KOPT-K1 (cell line): ENCODE data around the gene C7orf33.

Source experiments
- H3K27ac ChIP-seq: fragments of 200-600 bp; sonication (generic); 2 replicates; pipeline ENCODE4 v1.5.1; 2016; ENCODE audit warnings: antibody characterized with exemption, mild to moderate bottlenecking, low read depth, low read length; ENCODE audit not compliant: poor library complexity, severe bottlenecking
- H3K36me3 ChIP-seq: fragments of 200-600 bp; sonication (generic); 2 replicates; pipeline ENCODE4 v1.5.1; 2017; ENCODE audit warnings: antibody characterized with exemption, mild to moderate bottlenecking, low read length, moderate library complexity; ENCODE audit not compliant: insufficient read depth
- H3K9me3 ChIP-seq: fragments of 200-600 bp; sonication (generic); 2 replicates; pipeline ENCODE4 v1.5.1; 2017; ENCODE audit warnings: antibody characterized with exemption, low read length, mild to moderate bottlenecking; ENCODE audit not compliant: insufficient read depth, poor library complexity, severe bottlenecking

C7orf33 gene

DNA sequence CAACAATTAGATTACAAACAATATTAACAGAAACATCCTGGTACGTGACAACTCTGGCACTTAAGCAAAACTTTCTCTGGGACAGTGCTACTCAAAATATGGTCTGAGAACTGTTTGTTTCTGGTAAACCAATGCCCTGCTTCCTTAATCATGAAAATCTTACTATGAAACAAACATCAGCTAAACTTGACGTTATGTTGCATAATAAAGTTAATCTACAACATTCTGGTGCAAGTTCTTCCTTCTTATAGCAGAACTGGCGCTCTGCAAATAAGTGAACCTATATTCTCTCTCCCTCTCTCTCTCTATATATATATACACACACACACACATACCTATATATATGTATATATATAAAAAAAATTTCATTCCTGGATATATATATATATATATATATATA is 7.8 kb downstream of the C7orf33 start:
- Histone ChIP-seq H3K9me3 (peaks cover 8% of the 10 kb centered on the region), H3K27ac (no peak overlapping the region), H3K36me3 (no peaks in the 10 kb centered on the region)

- Histone ChIP-seq H3K36me3 (no peaks in the 10 kb centered on the region), H3K27ac (no peak overlapping the region), H3K9me3 (peaks cover 28% of the 10 kb centered on the region)
Observed at GRCh38 chr7:148605350-148605749, 14.8 kb downstream of the C7orf33 start.

DNA sequence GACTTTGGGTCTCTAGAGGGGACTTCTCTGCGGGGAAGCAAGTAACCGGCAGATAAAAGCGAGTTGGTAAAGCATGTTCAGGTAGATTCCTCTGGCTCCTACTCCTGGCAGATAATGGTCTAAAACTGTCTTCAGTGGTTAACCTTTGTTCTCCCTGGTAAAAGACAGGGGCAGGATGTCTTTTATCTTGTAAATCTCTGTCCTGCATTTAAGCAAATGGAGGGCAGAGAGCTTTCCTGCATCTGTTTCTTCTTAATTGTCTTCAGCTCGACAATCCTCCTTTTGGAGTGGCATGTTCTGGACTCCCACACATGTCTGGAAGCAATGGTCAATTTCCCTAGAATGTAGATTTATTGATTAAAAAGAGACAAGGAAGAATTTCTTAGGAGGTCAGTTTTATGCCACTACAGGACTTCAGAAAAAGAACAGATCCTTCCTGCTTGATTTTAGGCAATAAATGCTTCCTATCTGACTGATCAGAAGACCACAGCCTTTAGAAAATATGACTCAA is 16.6 kb downstream of the C7orf33 start:
- no peaks in the 10 kb centered on the region for H3K36me3 ChIP-seq
- no peak overlapping the region for H3K27ac ChIP-seq
- peaks cover 28% of the 10 kb centered on the region for H3K9me3 ChIP-seq

- H3K9me3 ChIP-seq, result peaks cover 24% of the 10 kb centered on the region
- H3K36me3 ChIP-seq, result no peaks in the 10 kb centered on the region
Observed at GRCh38 chr7:148609045-148609725, 18.6 kb downstream of the C7orf33 start.

GRCh38 chr7:148611692-148612091 is 21.1 kb downstream of the C7orf33 start:
- Histone ChIP-seq H3K36me3 (no peaks in the 10 kb centered on the region), H3K27ac (no peak overlapping the region), H3K9me3 (peaks cover 5% of the 10 kb centered on the region)

More at GRCh38 chr7:148609045-148609725, 18.6 kb downstream of the C7orf33 start:
- no peak overlapping the region for H3K27ac ChIP-seq

DNA sequence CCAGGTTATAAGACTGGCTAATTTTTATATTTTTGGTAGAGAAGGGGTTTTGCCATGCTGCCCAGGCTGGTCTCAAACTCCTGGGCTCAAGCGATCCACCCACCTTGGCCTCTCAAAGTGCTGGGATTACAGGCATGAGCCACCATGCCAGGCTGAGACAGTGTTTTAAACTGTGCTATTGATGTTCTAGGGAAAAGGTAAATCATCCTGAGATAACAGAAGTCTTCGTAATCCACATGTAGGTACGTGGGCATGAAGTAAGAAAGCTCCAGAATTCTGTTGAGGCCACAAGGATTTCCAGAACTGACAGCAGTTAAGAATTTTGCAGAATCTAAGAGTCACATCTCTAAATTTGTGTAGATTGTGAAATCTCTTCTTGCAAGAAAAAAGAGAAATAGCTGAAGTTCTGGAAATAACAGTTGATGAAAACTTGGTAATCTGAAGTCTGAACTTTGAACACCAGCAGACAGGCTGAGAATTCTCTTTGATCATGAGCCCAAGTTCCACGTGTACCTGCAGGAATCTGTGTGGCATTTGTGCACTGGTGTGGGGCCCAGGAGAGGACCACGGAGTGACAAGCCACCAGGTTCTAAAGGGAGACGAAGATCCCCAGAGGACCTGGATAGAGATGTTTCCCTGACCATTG is 24.6 kb downstream of the C7orf33 start:
- peaks cover 28% of the 10 kb centered on the region for H3K9me3 ChIP-seq
- H3K27ac ChIP-seq, result no peak overlapping the region
- no peaks in the 10 kb centered on the region for H3K36me3 ChIP-seq

GRCh38 chr7:148620749-148621359 is 30.3 kb downstream of the C7orf33 start:
- H3K9me3 ChIP-seq, result peaks cover 28% of the 10 kb centered on the region
- H3K27ac ChIP-seq, result no peak overlapping the region
- H3K36me3 ChIP-seq, result no peaks in the 10 kb centered on the region

- no peak overlapping the region for H3K27ac ChIP-seq
- H3K9me3 ChIP-seq, result peaks cover 25% of the 10 kb centered on the region
- H3K36me3 ChIP-seq, result no peaks in the 10 kb centered on the region
Observed at GRCh38 chr7:148621563-148621962, 31.0 kb downstream of the C7orf33 start.

GRCh38 chr7:148622887-148623585 is 32.5 kb downstream of the C7orf33 start:
- no peak overlapping the region for H3K27ac ChIP-seq
- peaks cover 10% of the 10 kb centered on the region for H3K9me3 ChIP-seq
- no peaks in the 10 kb centered on the region for H3K36me3 ChIP-seq

GRCh38 chr7:148623586-148624282 is 33.2 kb downstream of the C7orf33 start:
- H3K27ac ChIP-seq, result no peak overlapping the region
- H3K36me3 ChIP-seq, result no peaks in the 10 kb centered on the region
- H3K9me3 ChIP-seq, result peaks cover 3% of the 10 kb centered on the region

DNA sequence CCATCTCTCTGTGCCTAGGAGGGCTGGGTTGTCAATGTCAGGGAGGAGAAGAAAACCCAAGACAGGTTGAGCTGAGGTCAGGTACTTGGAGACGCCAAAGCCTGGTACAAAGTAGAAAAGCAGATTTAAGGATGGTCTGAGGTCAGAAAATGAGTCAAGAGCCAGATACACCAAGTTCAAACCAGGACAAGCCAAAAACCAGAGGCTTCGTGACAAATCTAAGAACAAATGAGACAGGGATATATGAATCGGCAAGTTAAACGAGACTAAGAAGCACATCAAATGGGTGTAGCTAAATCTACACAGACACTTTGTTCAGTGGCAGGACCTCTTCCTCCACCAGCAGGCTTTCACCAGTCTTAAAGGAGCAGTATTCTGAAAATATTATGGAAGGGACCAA is 34.2 kb downstream of the C7orf33 start:
- Histone ChIP-seq H3K36me3 (no peaks in the 10 kb centered on the region), H3K9me3 (peaks cover under 1% of the 10 kb centered on the region), H3K27ac (no peak overlapping the region)

DNA sequence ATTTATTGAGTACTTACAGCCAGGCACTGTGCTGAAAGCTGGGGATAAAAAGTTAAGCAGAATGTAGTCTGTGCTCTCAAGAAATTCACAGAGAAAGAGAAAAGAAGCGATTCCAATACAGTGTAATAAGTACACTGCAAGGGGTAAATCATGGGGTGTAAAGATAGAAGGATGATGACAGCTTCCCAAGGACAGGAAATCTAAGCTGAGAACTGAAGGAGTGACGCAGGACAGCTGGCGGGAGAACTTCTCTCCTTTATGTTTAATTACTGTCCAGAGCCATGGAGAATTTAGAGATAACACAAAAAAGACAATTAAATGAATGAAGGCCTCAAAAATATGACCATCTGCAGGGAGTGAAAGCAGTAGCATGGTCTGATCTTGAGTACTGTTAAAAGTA is 34.8 kb downstream of the C7orf33 start:
- peaks cover 6% of the 10 kb centered on the region for H3K9me3 ChIP-seq
- H3K36me3 ChIP-seq, result no peaks in the 10 kb centered on the region

GRCh38 chr7:148626828-148627227 is 36.3 kb downstream of the C7orf33 start:
- Histone ChIP-seq H3K27ac (no peak overlapping the region), H3K9me3 (peaks cover 10% of the 10 kb centered on the region), H3K36me3 (no peaks in the 10 kb centered on the region)

More for the DNA sequence above, 34.8 kb downstream of the C7orf33 start:
- no peak overlapping the region for H3K27ac ChIP-seq

DNA sequence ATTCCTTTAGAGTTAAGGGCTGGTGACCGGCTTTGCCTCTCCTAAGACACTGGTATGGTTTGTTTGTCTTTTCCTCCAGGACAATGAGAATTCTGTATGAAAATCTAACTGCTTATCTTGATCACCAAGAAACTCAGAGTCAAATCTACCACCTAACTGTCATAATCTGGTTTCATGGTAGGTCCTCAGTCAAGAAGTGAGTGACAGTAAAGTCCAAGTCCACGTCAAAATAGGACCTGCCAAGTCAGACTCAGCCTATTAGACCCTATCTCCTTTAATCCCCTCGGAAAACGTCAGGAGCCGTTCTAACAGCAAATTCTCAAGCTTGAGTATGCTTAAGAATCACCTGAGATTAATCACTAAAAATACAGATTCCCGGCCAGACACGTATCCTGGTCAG is 37.4 kb downstream of the C7orf33 start:
- peaks cover 10% of the 10 kb centered on the region for H3K9me3 ChIP-seq
- no peaks in the 10 kb centered on the region for H3K36me3 ChIP-seq
- no peak overlapping the region for H3K27ac ChIP-seq
